SIG-M5 treated with dmso at 0.1 percent for 504 hours (cell line): Measurements from ENCODE around the gene KRTAP10-5.
"Not testable (repeated sequence)": the region's sequence is repeated elsewhere in the genome, so short reads cannot be mapped to it uniquely, and the experiment has no call there.

Experiments
- DNase-seq: peaks from one replicate; lab custom pipeline; 2025; ENCODE audit not compliant: unreplicated experiment; lab: John Stamatoyannopoulos, UW

The KRTAP10-5 gene

GRCh38 chr21:44591801-44592130 lies 11.4 kb upstream of the KRTAP10-5 start:
- not testable (repeated sequence) for DNase-seq

DNA sequence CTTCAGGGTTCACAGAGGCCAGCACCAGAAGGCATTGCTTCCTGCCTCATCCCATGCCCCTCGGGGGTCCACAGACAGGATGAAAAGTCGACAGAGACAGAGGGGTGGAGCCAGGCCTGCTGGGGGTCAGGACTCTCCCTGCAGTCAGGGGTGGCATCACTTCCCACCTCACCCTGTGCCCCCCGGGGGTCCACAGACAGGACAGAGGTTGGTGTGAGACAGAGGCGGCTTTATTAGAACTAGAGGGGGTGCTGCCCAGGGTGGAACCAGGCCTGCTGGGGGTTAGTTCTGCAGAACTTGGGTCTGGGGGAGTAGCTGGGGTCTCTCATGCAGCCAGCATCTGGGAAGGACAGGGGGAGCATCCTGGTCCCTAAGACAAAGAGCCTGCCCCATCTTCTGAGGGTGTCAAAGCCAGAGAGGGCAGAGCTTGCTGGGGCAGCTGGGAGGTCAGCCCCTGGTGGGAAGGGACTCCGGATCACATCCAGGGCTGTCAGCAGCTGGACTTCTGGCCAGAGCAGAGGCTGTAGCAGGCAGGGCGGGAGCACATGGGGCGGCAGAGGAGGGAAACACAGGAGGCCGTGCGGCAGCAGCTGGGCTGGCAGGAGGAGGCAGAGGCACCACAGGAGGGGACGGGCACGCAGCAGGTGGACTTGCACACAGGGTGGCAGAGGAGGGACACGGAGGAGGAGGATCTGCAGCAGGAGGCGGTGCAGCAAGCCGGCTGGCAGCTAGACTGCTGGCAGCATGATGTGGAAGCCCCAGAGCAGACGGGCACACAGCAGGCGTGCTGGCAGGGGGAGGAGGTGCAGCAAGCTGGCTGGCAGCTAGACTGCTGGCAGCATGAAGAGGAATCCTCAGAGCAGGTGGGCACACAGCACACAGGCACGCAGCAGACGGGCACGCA lies 10.7 kb upstream of the KRTAP10-5 start:
- not testable (repeated sequence) for DNase-seq

GRCh38 chr21:44590311-44590721 lies 9.9 kb upstream of the KRTAP10-5 start:
- DNase-seq: no peak

DNA sequence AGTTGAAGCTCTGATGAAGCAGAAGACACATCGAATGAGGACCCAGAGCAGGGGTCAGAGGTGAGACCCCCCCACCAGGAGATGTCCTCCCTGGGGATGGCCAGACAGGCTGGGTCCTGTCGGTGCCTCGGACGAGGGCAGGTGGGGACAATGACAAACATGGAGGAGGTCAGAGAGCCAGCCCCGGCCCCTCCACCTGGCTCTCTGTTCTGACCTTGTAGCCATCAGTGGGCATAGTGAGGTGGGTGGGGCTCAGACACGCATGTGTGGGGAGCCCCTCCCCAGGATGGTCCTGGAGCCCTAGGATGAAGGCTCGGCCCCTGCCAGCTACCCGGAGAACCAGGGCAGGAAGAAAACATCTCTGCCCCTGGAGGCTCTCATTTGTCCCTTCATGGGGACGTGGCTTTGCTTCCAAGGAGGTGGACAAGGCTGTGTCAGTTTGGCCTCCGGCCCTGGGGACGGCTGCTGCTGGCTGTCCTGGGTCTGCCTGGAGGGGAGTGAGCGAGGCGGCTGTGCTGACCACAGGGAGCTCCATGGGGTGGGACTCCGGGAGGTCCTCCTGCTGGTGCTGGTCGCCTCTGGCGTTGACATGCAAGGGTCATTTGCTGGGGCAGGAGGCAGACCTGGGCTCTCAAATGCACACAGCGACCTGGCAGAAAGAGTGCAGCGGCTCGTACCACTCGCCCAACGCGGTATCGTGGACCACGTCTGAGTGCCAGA lies 9.3 kb upstream of the KRTAP10-5 start:
- DNase-seq: no peak

GRCh38 chr21:44589094-44589493 lies 8.7 kb upstream of the KRTAP10-5 start:
- DNase-seq: no peak

- no peak for DNase-seq
Observed at GRCh38 chr21:44585892-44586291, 5.5 kb upstream of the KRTAP10-5 start.

GRCh38 chr21:44583800-44584147 lies 3.4 kb upstream of the KRTAP10-5 start:
- no peak for DNase-seq

GRCh38 chr21:44583089-44583799 lies 2.8 kb upstream of the KRTAP10-5 start:
- DNase-seq: no peak

DNA sequence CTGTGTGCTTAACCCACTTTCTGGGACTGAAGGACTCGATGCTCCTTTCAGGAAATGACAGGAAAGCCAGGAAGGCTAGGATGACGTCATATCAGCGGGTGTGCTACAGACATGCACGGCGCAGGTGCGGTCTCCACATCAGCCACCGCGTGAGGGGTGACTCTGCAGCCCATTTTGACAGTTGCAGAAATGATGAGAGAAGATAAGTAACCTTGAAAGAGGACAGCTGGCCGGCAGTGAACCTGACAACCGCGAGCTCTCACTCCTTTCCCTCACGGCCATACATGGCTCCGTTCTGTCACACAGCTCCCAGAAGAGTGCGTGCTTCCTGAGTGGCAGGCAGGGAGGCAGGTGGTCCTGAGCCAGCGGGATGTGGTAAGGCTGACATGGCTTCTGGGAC lies 1.7 kb upstream of the KRTAP10-5 start:
- no peak for DNase-seq

DNA sequence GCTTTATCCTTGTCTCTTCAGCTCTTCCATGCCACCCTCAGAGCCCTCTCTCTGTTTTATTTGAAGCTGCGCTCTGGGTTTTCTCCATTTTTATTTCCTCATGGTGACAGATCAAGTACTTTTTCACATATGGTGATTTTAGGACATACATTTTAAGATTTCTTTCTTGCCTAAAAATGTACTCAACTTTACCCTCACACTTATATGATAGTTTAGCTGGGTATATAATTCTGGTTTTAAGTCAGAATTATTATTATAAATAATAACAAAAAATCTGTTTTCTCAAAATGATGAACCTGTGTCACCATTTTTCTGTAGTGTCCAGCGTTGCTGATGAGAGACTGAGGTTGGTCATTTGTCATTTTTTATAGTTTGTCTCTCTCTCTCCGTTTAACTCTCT lies 754 bp upstream of the KRTAP10-5 start:
- DNase-seq: no peak

DNA sequence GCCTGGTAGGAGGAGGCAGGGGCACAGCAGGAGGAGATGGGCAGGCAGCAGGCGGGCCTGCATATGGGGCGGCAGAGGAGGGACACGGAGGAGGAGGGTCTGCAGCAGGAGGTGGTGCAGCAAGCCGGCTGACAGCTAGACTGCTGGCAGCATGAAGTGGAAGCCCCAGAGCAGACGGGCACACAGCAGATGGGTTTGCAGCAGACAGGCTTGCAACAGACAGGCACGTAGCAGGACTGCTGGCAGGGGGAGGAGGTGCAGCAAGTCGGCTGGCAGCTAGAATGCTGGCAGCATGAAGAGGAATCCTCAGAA lies 615 bp downstream of the KRTAP10-5 start:
- no peak for DNase-seq

GRCh38 chr21:44579056-44579832 lies 1.2 kb downstream of the KRTAP10-5 start:
- DNase-seq: no peak

- no peak for DNase-seq
Observed at GRCh38 chr21:44578371-44579055, 1.9 kb downstream of the KRTAP10-5 start.

DNA sequence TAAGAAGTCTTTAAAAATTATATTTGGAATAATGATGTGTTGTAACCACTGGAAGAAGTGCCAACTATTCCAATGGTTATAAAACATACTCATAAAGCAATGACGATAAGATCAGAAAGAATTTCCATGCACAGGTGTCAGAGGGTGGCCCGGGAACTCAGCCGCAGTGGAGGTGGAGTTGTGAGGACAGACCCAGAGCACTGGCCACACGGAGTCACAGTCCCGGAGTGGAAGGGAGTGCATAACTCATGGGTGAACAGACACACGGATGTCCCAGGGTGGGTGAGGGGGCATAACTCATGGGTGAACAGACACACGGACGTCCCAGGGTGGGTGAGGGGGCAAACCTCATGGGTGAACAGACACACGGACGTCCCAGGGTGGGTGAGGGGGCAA lies 4.4 kb downstream of the KRTAP10-5 start:
- no peak for DNase-seq

GRCh38 chr21:44575307-44576024 lies 4.9 kb downstream of the KRTAP10-5 start:
- no peak for DNase-seq

GRCh38 chr21:44574457-44575306 lies 5.7 kb downstream of the KRTAP10-5 start:
- no peak for DNase-seq

GRCh38 chr21:44573630-44574456 lies 6.6 kb downstream of the KRTAP10-5 start, which contains the start of gene KRTAP10-4:
Gene KRTAP10-4, plus strand, starts transcription at chr21:44573729. Its CDS starts 30 bp downstream, at chr21:44573759.
- DNase-seq: not testable (repeated sequence)

DNA sequence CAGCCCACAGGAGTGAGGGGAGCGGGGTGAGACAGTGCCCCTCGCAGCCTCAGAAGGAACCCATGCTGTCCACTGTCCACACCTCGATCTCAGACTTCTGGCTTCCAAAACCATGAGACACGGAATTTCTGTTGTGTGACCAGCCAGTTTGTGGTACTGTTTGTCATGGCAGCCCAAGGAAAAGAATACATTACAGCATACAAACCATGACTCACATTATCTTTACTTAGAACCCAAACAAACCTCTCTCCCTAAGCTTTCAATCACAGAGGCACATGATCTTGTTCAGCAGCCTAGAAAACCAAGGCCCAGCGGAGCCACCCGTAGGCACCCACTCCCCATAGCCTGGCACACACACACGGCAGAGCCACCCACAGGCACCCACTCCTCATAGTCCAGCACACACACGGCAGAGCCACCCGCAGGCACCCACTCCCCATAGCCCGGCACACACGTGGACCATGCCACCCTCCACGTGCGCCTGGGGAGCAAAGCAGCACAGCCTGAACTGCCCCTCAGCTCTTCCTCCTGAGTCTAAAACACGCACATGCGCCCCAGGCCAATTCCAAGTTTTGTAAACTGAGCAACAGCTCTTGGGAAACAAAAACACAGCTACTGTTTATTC lies 7.3 kb downstream of the KRTAP10-5 start:
- DNase-seq: no peak
